ENCODE measurements around the gene FOXF2. TPM values are rescaled to one million over a fixed set of nuclear protein-coding genes. Genes with fewer than 3 reads are reported as not detected.

The FOXF2 gene
- total RNA-seq, 2 experiments from 2014 or later = not detected

DNA sequence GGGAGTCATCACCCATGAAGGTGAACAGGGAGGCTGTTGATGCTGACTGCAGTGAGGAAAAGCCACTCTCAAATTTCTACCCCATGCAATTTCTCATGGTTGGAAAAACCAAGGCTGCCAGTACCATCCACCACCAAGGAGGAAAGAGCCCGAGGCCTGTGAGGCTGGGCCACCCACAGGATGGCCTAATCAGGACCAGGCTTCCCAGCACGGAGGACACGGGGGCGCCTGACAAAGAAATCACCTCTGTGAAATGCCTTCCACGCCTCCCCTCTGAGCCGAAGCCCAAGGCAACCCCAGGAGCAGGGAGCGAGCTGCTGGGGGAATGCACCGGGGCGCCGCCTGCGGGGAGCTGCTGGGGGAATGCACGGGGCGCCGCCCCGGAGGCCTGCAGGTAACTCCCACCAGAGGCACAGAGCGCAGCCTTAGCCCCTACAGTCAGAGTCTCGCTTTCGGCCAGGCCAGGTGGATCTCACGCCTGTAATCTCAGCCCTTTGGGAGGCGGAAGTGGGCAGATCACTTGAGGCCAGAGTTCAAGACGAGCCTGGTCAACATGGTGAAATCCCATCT lies 26.9 kb downstream of the FOXF2 start:
- peaks cover 4% of the 10 kb centered on the region for H3K9me3 Mint-ChIP-seq
- DNase-seq = no peak
- no peak overlapping the region for H3K27ac Mint-ChIP-seq
- no peak for ATAC-seq (ENCODE audit: poor library complexity)
- TF ChIP-seq, protein P1, sequence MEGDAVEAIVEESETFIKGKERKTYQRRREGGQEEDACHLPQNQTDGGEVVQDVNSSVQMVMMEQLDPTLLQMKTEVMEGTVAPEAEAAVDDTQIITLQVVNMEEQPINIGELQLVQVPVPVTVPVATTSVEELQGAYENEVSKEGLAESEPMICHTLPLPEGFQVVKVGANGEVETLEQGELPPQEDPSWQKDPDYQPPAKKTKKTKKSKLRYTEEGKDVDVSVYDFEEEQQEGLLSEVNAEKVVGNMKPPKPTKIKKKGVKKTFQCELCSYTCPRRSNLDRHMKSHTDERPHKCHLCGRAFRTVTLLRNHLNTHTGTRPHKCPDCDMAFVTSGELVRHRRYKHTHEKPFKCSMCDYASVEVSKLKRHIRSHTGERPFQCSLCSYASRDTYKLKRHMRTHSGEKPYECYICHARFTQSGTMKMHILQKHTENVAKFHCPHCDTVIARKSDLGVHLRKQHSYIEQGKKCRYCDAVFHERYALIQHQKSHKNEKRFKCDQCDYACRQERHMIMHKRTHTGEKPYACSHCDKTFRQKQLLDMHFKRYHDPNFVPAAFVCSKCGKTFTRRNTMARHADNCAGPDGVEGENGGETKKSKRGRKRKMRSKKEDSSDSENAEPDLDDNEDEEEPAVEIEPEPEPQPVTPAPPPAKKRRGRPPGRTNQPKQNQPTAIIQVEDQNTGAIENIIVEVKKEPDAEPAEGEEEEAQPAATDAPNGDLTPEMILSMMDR (IDR thresholded peaks at IDR 0.05) = no peak
- ChIA-PET POLR2A (no interaction called here), CTCF (no interaction called here)
- no peaks in the 10 kb centered on the region for H3K4me1 Mint-ChIP-seq (ENCODE audit: low read depth)
- H3K4me3 Mint-ChIP-seq = no peak overlapping the region
- intact Hi-C loops (cut with DNase I, micrococcal nuclease) = no loop called here
- peaks cover 35% of the 10 kb centered on the region for H3K27me3 Mint-ChIP-seq
- Histone ChIP-seq H3K4me3 (ENCODE audit: low read length) (no peak overlapping the region), H3K36me3 (ENCODE audit: insufficient read depth, low read length) (no peaks in the 10 kb centered on the region), H3K27me3 (ENCODE audit: control insufficient read depth in 1 of 2, insufficient read depth in 2 of 2, low read length in 2 of 2) (no peaks in the 10 kb centered on the region), H3K27ac (ENCODE audit: low read depth in 1 of 2, low read length in 2 of 2) (no peak overlapping the region), H3K9me3 (ENCODE audit: control insufficient read depth in 1 of 2, insufficient read depth in 1 of 2, low read length in 2 of 2) (peaks cover 0 to 6% of the 10 kb centered on the region in 2 experiments), H3K4me1 (ENCODE audit: insufficient read depth, low read length) (no peaks in the 10 kb centered on the region)
- H3K36me3 Mint-ChIP-seq (ENCODE audit: low read depth) = no peaks in the 10 kb centered on the region

DNA sequence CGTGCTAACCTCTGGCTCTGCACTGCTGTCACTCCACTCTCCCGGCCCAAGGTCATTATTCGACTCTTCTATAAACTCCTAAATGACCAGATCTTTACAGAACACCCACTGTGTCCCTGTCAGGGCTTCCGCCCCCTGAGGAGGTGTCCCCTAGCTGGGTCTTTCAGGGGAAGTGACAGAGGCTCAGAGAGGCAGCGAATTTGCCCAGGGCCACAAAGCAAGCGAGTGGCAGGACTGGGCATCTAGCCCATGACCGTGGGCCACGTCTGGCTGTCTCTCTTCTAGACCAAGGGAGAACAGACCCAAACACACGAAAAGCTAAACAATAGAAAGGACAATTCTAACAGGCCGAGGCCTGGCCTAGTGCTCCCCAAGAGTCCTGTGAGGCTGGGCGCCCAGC lies 27.4 kb downstream of the FOXF2 start:
- ChIA-PET CTCF (no interaction called here), POLR2A (no interaction called here)
- no peaks in the 10 kb centered on the region for H3K36me3 ChIP-seq (ENCODE audit: insufficient read depth, low read length)
- no peak overlapping the region for H3K27ac ChIP-seq (ENCODE audit: low read depth in 1 of 2, low read length in 2 of 2)
- DNase-seq = no peak
- TF ChIP-seq, protein P1 (IDR thresholded peaks at IDR 0.05) = no peak
- no peaks in the 10 kb centered on the region for H3K4me1 Mint-ChIP-seq (ENCODE audit: low read depth)
- no peaks in the 10 kb centered on the region for H3K36me3 Mint-ChIP-seq (ENCODE audit: low read depth)
- intact Hi-C loops (cut with DNase I, micrococcal nuclease) = no loop called here
- peaks cover 4% of the 10 kb centered on the region for H3K9me3 Mint-ChIP-seq
- no peak overlapping the region for H3K4me3 Mint-ChIP-seq
- H3K4me3 ChIP-seq (ENCODE audit: low read length) = no peak overlapping the region
- no peak overlapping the region for H3K27ac Mint-ChIP-seq
- peaks cover 0 to 6% of the 10 kb centered on the region in 2 experiments for H3K9me3 ChIP-seq (ENCODE audit: control insufficient read depth in 1 of 2, insufficient read depth in 1 of 2, low read length in 2 of 2)
- ATAC-seq (ENCODE audit: poor library complexity) = no peak
- H3K4me1 ChIP-seq (ENCODE audit: insufficient read depth, low read length) = no peaks in the 10 kb centered on the region
- peaks cover 36% of the 10 kb centered on the region for H3K27me3 Mint-ChIP-seq
- H3K27me3 ChIP-seq (ENCODE audit: control insufficient read depth in 1 of 2, insufficient read depth in 2 of 2, low read length in 2 of 2) = no peaks in the 10 kb centered on the region

DNA sequence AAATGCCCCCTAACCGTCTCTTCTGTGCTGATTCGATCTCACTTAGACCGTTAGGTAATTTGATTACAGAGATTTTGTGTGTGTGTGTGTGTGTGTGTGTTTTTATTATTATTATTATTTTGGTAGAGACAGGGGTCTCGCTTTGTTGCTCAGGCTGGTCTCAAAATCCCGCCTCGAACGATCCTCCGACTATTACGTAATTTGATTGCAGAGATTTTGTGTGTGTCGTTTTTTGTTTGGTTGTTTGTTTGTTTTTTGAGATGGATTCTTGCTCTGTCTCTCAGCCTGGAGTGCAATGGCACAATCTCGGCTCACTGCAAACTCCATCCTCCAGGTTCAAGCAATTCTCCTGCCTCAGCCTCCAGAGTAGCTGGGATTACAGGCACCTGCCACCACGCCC lies 28.3 kb downstream of the FOXF2 start:
- CTCF ChIA-PET = no interaction called here

More for the DNA sequence above, 28.3 kb downstream of the FOXF2 start:
- H3K9me3 Mint-ChIP-seq = peaks cover 4% of the 10 kb centered on the region
- H3K4me3 Mint-ChIP-seq = no peak overlapping the region
- intact Hi-C loops (cut with DNase I, micrococcal nuclease) = no loop called here
- POLR2A ChIA-PET = no interaction called here
- no peak overlapping the region for H3K27ac Mint-ChIP-seq
- H3K9me3 ChIP-seq (ENCODE audit: control insufficient read depth in 1 of 2, insufficient read depth in 1 of 2, low read length in 2 of 2) = peaks cover 1 to 6% of the 10 kb centered on the region in 2 experiments
- H3K4me3 ChIP-seq (ENCODE audit: low read length) = no peak overlapping the region
- H3K27me3 Mint-ChIP-seq = peaks cover 39% of the 10 kb centered on the region
- no peaks in the 10 kb centered on the region for H3K36me3 Mint-ChIP-seq (ENCODE audit: low read depth)
- H3K4me1 ChIP-seq (ENCODE audit: insufficient read depth, low read length) = no peaks in the 10 kb centered on the region
- ATAC-seq (ENCODE audit: poor library complexity) = no peak
- TF ChIP-seq, protein P1 (IDR thresholded peaks at IDR 0.05) = no peak
- H3K36me3 ChIP-seq (ENCODE audit: insufficient read depth, low read length) = no peaks in the 10 kb centered on the region
- no peak for DNase-seq
- peaks cover 0 to 6% of the 10 kb centered on the region in 2 experiments for H3K27me3 ChIP-seq (ENCODE audit: control insufficient read depth in 1 of 2, insufficient read depth in 2 of 2, low read length in 2 of 2)
- H3K4me1 Mint-ChIP-seq (ENCODE audit: low read depth) = no peaks in the 10 kb centered on the region
- H3K27ac ChIP-seq (ENCODE audit: low read depth in 1 of 2, low read length in 2 of 2) = no peak overlapping the region

Measured in CD4-positive, alpha-beta T cell (primary cell).